ENCODE data around the gene HMCN2.

HMCN2 gene

DNA sequence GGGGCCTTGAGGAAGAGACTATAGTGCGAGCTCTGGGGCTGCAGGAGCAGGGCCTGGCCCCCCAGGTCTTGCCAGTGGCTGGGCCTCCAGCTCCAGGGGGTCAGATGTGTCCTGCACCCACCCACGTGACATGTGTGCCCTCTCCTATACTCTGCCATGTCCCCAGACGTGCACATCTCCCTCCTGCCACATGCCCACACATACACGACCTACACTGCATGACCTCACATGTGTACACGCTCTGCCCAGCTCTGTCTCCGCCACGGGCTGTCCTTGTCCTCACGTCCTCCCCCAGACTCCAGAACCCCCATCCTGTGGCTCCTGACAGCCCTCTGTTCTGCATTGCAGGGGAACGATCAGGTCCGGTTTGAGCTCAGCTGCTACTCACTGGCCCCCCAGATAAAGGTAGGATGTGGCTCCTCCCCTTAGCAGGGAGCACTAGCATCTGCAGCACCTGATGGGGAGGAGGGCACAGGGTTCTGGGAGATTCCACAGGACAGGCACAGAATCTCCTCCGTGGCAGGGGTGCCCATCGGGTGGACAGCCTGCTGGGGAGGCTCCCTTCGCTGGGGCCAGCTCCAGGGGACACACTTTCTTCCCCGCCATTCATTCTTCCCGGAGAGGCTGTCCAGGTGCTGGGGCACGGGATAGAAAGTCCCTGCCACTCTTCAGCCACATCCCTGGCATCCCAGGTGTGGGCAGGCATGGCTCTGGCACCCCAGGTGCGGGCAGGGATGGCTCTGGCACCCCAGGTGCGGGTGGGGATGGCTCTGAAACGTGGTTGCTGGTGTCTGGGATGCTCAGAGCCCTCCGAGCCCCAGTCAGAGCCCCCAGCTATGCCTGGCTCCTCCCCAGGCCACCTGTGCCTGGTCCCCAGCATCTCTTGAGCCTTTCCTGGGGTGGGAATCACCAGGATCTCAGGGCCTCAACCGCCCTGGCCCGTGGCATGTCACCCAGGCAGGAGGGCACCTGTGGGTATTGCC, 198.5 kb downstream of the HMCN2 start:
- no peak for DNase-seq (ENCODE audit: extremely low read depth, low read depth)
- TF ChIP-seq, protein P1, sequence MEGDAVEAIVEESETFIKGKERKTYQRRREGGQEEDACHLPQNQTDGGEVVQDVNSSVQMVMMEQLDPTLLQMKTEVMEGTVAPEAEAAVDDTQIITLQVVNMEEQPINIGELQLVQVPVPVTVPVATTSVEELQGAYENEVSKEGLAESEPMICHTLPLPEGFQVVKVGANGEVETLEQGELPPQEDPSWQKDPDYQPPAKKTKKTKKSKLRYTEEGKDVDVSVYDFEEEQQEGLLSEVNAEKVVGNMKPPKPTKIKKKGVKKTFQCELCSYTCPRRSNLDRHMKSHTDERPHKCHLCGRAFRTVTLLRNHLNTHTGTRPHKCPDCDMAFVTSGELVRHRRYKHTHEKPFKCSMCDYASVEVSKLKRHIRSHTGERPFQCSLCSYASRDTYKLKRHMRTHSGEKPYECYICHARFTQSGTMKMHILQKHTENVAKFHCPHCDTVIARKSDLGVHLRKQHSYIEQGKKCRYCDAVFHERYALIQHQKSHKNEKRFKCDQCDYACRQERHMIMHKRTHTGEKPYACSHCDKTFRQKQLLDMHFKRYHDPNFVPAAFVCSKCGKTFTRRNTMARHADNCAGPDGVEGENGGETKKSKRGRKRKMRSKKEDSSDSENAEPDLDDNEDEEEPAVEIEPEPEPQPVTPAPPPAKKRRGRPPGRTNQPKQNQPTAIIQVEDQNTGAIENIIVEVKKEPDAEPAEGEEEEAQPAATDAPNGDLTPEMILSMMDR (IDR thresholded peaks at IDR 0.05; ENCODE audit: low read depth, low read length), result no peak

DNA sequence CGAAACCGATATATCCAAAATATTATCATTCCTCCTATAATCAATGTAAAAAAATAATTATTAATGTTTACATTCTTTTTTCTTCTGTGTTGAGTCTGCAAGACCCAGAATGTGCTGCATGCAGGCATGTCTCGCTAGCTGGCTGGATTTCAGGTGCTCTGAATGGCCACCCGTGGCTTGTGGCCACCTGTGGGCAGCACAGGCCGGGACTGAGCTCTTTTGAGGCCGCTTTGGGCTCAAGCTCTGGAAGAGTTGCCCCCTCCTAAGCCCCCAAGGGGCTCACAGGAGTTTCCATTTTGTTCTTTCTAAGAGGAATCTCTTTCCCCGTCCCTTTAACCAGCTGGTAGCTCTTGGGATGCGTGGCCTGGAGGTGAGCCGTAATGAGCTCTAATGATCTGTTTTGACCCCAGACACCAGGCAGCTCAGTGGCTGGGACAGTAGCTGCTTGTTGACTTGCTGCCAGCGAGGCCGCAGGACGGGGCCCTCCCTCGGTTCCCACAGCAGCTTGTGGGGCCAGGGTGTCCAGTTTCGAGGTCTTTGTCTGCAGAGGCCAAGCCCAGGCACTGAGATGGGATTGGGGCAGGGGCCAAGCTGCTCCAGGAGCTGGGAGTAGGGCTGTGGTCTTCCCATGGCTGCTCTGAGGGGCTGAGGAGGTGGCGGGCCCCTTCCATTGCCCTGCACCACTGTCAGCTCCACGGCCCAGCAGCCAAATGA, 200.0 kb downstream of the HMCN2 start:
- no peak for DNase-seq (ENCODE audit: extremely low read depth, low read depth)
- TF ChIP-seq, protein P1 (IDR thresholded peaks at IDR 0.05; ENCODE audit: low read depth, low read length), result no peak

DNA sequence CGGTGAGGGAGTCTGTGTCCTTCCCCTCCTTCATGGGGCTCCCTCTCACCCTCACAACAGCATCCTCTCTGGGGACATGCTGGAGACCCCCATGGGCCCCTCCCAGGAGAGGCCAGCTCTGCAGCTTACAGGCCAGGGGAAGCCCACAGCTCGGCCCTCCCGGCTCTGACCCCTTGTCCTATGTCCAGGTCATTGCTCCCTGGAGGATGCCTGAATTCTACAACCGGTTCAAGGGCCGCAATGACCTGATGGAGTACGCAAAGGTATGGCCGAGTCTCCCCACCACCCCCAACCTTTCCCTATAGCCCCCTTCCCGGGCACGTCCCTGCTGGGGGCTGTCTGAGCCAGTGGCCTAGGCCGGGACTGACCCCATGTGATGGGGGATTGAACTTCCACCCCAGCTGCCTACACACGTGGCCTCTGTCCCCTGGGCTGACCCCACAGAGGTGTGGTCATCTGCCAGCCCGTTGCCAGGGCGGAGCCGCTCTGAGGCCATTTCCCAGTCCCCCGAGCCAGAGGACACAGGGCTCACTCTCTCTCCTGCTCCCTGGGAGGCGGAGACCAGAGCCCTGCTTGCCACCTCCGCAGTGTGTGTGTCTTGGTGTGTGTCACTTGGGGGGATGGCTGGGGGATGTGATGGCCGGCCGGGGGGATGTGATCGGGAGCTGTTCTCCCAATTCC, 201.1 kb downstream of the HMCN2 start:
- no peak for DNase-seq (ENCODE audit: extremely low read depth, low read depth)
- TF ChIP-seq, protein P1 (IDR thresholded peaks at IDR 0.05; ENCODE audit: low read depth, low read length), result no peak

DNA sequence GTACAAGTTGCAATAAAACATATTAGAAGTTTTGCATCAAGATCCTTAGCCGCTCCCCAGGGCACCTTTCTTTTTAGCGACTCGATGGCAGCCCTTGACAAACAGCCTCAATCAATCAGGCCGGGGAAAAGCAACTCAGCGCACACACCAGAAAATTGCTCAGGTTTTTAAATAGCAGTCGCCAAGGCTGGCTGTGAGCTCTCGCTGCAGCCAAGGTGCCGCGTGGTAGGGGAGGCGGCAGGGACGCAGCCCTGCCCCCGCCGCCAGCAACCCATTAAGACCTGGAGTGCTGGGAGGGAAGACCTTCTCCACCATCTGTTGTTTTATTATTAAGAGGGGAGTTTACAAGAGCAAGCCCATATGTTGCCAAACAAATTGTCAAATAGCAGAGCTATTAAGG, 201.8 kb downstream of the HMCN2 start:
- DNase-seq (ENCODE audit: extremely low read depth, low read depth), result no peak
- TF ChIP-seq, protein P1 (IDR thresholded peaks at IDR 0.05; ENCODE audit: low read depth, low read length), result no peak

DNA sequence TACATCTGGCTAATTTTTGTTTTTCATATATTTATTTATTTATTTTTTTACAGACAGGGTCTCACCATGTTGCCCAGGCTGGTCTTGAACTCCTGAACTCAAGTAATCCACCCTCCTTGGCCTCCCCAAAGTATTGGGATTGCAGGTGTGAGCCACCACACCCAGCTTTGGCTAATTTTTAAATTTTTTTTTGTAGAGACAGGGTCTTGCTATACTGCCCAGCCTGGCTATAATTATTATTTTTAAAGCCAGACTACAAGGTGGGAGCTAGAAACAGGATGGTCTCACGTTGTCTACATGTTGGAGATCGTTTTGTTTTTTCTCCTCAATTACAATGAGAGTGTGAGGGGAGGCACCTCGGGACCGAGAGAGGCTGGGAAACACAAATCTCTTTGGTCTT, 203.0 kb downstream of the HMCN2 start:
- TF ChIP-seq, protein P1 (IDR thresholded peaks at IDR 0.05; ENCODE audit: low read depth, low read length), result no peak
- no peak for DNase-seq (ENCODE audit: extremely low read depth, low read depth)

DNA sequence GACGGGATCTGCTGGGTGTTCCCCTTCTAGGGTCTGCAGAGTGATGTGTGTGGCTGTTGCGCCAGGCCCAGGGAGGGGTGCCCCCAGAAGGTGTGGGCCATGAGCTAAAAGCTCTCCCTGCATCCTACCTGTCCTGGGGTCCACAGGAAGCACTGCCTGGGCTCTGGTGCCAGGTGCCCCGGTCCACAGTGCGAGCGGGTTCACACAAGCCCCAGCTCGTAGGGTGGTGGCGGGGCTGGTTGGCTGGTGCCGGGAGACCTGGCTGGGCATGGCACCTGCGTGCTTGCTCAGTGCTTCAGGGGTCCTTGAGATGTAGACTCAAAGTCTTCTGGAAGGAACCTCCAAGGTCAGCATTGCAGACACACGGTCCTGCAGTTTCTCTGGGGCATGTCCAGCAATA, 204.7 kb downstream of the HMCN2 start:
- TF ChIP-seq, protein P1 (IDR thresholded peaks at IDR 0.05; ENCODE audit: low read depth, low read length), result no peak
- DNase-seq (ENCODE audit: extremely low read depth, low read depth), result no peak

Measured in AG09319 (cell line).